NOMO-1 treated with DMSO at 0.1 percent for 48 hours (cell line): Measurements from ENCODE around the gene AIP.
"Not testable (repeated sequence)": the region's sequence is repeated elsewhere in the genome, so short reads cannot be mapped to it uniquely, and the experiment has no call there.

Source experiments
- DNase-seq: peaks from one replicate; lab custom pipeline; 2025; ENCODE audit not compliant: unreplicated experiment; lab: John Stamatoyannopoulos, UW

AIP gene

GRCh38 chr11:67505605-67506396 lies 23.0 kb downstream of the AIP start:
- peak; percentile 87 for DNase-seq

GRCh38 chr11:67506426-67507051 lies 23.7 kb downstream of the AIP start:
- no peak for DNase-seq

- DNase-seq = no peak
Measured at GRCh38 chr11:67507242-67507863, 24.5 kb downstream of the AIP start.

GRCh38 chr11:67507864-67508485 lies 25.1 kb downstream of the AIP start, which contains the start of gene CDK2AP2:
Gene CDK2AP2, minus strand, starts transcription at chr11:67508162. Its CDS starts 80 bp downstream, at chr11:67508082.
- peak; percentile 98 for DNase-seq

GRCh38 chr11:67508486-67509121 lies 25.8 kb downstream of the AIP start:
- peak; percentile 92 for DNase-seq

GRCh38 chr11:67510023-67510345 lies 27.2 kb downstream of the AIP start:
- DNase-seq = no peak

- not testable (repeated sequence) for DNase-seq
Measured at GRCh38 chr11:67511558-67511957, 28.7 kb downstream of the AIP start.

- DNase-seq = no peak
Measured at GRCh38 chr11:67514116-67514515, 31.3 kb downstream of the AIP start.

- DNase-seq = no peak
Measured at GRCh38 chr11:67516806-67517205, 34.0 kb downstream of the AIP start.

GRCh38 chr11:67517784-67518552 lies 35.1 kb downstream of the AIP start:
- no peak for DNase-seq

GRCh38 chr11:67519726-67520125 lies 36.9 kb downstream of the AIP start:
- DNase-seq = no peak

GRCh38 chr11:67520856-67521824 lies 38.3 kb downstream of the AIP start:
- no peak for DNase-seq

GRCh38 chr11:67521924-67522323 lies 39.1 kb downstream of the AIP start:
- no peak for DNase-seq

GRCh38 chr11:67522338-67522737 lies 39.5 kb downstream of the AIP start:
- no peak for DNase-seq

- DNase-seq = no peak
Measured at GRCh38 chr11:67522844-67523555, 40.2 kb downstream of the AIP start, which contains the start of gene CABP2. Gene CABP2, minus strand, starts transcription at chr11:67523446. Its CDS starts 120 bp downstream, at chr11:67523326.

- DNase-seq = no peak
Measured at GRCh38 chr11:67523556-67524479, 41.0 kb downstream of the AIP start.

GRCh38 chr11:67524480-67524808 lies 41.6 kb downstream of the AIP start:
- DNase-seq = no peak
